Measurements from ENCODE around the gene SCO2.

The SCO2 gene

DNA sequence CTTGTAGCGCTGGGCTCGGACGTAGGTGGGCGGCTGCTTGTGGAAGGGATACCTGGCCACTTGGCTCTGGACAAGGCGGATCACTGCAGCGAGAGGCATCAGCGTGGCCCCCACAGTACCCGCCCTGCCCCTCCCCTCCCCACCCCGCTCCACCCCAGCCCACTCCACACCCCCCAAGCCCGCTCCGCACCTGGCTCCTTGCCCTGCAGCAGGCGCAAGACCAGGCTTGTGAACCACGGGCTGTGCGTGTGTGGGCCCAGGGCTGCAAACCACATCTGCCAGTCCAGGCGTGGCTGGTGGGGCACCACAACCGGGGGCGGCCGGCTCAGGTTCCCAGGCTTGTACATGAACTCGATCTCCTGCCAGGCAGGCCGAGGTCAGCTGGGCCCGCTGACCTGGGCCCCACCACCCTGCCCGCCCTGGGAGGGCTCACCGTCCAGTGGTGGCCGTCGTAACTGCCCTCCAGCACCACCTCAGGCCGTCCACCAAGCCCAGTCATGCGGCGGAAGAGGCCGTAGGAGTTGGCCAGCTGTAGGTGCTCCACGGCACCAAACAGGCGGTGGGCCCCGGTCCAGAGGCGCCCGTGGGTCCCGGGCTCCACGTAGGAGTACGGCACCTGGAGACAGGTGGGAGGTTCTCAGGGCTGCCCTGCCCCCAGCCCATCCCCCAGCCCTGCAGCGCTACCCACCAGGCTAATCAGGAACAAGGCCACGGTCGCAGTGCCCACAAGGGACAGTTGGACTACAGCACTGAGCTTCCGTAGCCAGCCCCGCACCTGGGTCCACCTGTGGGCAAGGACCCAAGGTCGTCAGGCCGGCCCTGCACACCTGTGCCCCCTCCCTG is 20.8 kb downstream of the SCO2 start:
- ChIA-PET CTCF (interaction anchor here (0.9 kb wide), 1 partner anchor 228 kb away, joined by 3 read pairs; no protein-coding TSS in a partner anchor), POLR2A (no interaction called here)
- TF ChIP-seq, protein P1, sequence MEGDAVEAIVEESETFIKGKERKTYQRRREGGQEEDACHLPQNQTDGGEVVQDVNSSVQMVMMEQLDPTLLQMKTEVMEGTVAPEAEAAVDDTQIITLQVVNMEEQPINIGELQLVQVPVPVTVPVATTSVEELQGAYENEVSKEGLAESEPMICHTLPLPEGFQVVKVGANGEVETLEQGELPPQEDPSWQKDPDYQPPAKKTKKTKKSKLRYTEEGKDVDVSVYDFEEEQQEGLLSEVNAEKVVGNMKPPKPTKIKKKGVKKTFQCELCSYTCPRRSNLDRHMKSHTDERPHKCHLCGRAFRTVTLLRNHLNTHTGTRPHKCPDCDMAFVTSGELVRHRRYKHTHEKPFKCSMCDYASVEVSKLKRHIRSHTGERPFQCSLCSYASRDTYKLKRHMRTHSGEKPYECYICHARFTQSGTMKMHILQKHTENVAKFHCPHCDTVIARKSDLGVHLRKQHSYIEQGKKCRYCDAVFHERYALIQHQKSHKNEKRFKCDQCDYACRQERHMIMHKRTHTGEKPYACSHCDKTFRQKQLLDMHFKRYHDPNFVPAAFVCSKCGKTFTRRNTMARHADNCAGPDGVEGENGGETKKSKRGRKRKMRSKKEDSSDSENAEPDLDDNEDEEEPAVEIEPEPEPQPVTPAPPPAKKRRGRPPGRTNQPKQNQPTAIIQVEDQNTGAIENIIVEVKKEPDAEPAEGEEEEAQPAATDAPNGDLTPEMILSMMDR (IDR thresholded peaks at IDR 0.05; ENCODE audit: control extremely low read depth, extremely low read depth, low read depth, missing control alignments): no peak
- DNase-seq (ENCODE audit: extremely low spot score): no peak

DNA sequence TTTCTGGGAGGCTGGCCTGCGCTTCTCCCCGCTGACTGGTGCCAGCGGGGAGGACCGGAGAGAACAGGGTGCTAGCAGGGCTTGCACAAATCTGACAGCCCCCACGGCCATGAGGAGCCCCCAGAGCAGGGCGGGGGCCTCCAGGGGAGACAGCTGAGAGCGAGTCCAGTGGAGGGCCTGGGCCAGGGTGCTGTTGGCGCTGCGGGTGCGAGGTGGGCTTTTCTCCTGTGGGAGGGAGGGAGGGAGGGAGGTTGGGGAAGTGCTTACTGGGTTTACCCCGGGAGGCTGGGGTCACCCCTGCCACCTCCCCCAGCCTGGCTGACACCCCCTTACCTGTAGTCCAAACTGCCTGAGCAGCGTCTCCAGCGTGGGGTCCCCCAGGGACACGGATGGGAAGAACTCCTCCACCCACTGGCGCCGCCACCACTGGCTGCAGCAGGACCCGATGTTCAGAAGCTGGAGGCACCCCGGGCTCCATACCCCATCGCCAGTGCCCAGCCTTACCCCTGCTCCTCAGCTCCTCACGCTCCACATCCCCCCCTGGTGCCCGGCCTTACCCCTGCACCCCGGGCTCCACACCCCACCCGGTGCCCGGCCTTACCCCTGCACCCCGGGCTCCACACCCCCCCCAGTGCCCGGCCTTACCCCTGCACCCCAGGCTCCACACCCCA is 21.8 kb downstream of the SCO2 start:
- POLR2A ChIA-PET: interaction anchor here (0.9 kb wide), 1 partner anchor 43 kb away, joined by 5 read pairs; no protein-coding TSS in a partner anchor
- CTCF ChIA-PET: interaction anchor here (0.7 to 0.9 kb wide), 2 partner anchors 31 to 227 kb away, joined by 3 read pairs; no protein-coding TSS in a partner anchor
- no peak for DNase-seq (ENCODE audit: extremely low spot score)
- TF ChIP-seq, protein P1 (IDR thresholded peaks at IDR 0.05; ENCODE audit: control extremely low read depth, extremely low read depth, low read depth, missing control alignments): no peak

DNA sequence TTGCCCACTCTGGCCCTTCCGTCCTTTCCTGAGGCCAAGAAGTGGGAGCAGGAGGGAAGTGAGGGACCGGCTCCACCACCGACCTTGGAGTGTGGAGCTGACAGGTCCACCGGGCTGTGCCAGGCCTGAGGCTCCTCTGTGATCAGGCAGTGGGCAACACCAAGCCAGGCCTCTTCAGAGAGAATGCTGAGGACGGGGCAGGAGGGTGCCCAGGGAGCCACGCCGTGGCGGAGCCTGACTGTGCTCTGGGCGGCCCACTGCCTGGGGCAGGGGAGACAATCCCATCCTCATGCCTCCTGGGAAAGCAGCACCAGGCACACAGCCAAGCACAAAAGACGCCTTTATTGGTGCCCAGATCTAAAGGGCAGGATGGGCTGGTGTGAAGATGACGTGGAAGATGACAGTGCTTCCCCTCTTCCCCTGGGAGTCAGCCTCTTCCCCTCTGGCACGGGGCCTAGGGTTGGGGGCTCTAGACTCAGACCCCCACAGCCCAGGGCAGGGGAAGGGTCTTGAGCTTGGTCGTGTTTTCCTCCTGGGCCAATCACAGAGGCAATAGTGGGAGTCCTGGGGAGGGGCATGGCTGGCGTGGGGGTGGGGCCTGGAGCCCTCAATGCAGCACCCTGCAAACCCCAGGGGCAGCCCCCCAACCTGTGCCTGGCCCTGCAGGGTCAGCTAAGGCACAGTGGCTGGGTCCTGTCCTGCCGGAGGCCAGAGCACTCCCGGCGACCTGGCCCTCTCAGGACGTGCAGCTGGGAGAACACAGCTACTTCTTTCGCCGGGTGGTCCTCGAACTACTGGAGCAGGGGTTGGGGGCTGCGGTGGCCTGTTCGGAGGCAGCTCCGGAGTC is 22.5 kb downstream of the SCO2 start:
- POLR2A ChIA-PET: interaction anchor here (0.9 kb wide), 1 partner anchor 43 kb away, joined by 5 read pairs; no protein-coding TSS in a partner anchor
- CTCF ChIA-PET: interaction anchor here (0.7 to 1.4 kb wide), 3 partner anchors 30 to 227 kb away, joined by 3 read pairs; partner anchors contain the start of gene CHKB
- TF ChIP-seq, protein P1 (IDR thresholded peaks at IDR 0.05; ENCODE audit: control extremely low read depth, extremely low read depth, low read depth, missing control alignments): no peak
- DNase-seq (ENCODE audit: extremely low spot score): no peak

DNA sequence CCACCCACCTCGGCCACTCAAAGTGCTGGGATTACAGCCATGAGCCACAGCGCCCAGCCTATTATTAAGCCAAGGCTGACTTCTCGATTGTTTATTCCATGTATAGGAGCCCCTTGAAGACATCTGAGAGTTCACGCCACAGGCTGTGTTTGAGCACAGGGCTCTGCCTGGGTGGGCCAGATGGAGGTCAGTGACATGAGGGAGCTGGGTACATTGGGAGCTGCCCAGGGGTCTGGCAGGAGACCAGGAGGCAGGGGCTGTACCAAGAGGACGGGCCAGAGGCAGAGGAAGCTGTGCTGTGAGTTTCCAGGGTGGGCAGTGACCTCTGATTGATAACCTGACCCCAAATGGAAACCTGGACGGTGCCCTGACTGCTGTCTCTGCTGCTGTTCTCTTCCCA is 23.3 kb downstream of the SCO2 start:
- ChIA-PET POLR2A (no interaction called here), CTCF (interaction anchor here (1.3 to 1.4 kb wide), 2 partner anchors 80 to 227 kb away, joined by 3 read pairs; partner anchors contain the start of gene CHKB)
- no peak for DNase-seq (ENCODE audit: extremely low spot score)
- TF ChIP-seq, protein P1 (IDR thresholded peaks at IDR 0.05; ENCODE audit: control extremely low read depth, extremely low read depth, low read depth, missing control alignments): no peak

DNA sequence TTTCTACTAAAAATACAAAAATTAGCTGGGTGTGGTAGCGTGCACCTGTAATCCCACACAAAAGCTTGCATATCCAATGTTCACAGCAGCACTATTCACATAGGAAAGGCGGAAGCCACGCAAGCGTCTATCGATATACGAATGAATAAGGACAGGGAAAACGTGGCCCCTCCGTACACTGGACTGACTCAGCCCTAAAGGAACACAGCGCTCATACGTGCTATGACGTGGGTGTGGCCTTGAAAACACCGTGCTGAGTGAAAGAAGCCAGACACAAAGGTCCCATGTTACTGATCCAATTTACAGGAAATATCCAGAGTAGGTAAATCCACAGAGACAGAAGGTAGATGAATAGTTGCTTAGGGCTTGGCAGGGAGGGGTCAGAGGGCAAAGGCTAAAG is 24.9 kb downstream of the SCO2 start:
- TF ChIP-seq, protein P1 (IDR thresholded peaks at IDR 0.05; ENCODE audit: control extremely low read depth, extremely low read depth, low read depth, missing control alignments): no peak
- DNase-seq (ENCODE audit: extremely low spot score): no peak
- ChIA-PET POLR2A (interaction anchor here (0.7 kb wide), 2 partner anchors 30 to 60 kb away, joined by 3 to 4 read pairs; no protein-coding TSS in a partner anchor), CTCF (interaction anchor here (0.9 to 2.0 kb wide), 3 partner anchors 25 to 120 kb away, joined by 4 to 7 read pairs (median 4); partner anchors contain the start of gene SCO2)

Measured in GM10248 (cell line).